ENCODE measurements around the gene ENPP1. TPM values are rescaled to one million over a fixed set of nuclear protein-coding genes. Genes with fewer than 3 reads are reported as not detected.
A peak's percentile ranks its signal among the peaks of the same experiment; 100 is the strongest.

Gene ENPP1
- total RNA-seq, 2 experiments from 2014 or later: 0.15 to 0.47 TPM

DNA sequence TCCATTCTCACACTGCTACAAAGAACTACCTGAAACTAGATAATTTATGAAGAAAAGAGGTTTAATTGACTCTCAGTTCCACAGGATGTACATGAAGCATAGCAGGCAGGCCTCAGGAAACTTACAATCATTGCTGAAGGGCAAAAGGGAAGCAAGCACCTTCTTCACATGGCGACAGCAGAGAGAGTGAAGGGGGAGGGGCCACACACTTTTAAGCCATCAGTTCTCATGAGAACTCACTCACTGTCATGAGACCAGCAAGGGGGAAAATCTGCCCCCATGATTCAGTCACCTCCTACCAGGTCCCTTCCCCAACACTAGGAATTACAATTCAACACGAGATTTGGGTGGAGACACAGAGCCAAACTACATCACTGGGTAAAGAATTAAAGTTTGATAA is 12.5 kb upstream of the ENPP1 start:
- CTCF ChIA-PET: no interaction called here

DNA sequence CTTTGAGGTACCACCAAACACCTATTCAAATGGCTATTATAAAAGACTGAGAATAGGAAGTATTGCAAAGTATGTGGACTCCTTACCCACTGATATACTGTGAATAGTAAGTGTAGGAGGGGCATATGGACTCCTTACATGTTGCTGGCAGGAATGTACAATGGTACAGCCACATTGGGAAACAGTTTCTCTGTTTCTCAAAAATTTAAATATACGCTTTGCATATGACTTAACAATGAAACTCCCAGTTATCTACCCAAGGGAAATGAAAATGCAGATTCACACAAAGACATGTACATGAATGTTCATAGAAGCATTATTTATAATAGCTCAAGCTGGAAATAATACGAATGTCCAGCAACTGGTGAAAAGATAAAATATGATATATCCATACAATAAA is 5.5 kb upstream of the ENPP1 start:
- H3K27me3 Mint-ChIP-seq: peaks cover 41% of the 10 kb centered on the region
- peaks cover 2% of the 10 kb centered on the region for H3K9me3 Mint-ChIP-seq (ENCODE audit: low read depth)
- ATAC-seq (no peak), DNase-seq (no peak)
- no peak overlapping the region for H3K4me3 Mint-ChIP-seq
- H3K36me3 Mint-ChIP-seq: peaks cover 1% of the 10 kb centered on the region
- H3K27ac Mint-ChIP-seq: no peak overlapping the region
- CTCF ChIA-PET: no interaction called here
- peaks cover 13% of the 10 kb centered on the region for H3K4me1 Mint-ChIP-seq

More for the DNA sequence above, 12.5 kb upstream of the ENPP1 start:
- ATAC-seq: no peak
- Mint-ChIP-seq H3K4me3 (no peak overlapping the region), H3K27ac (no peak overlapping the region), H3K9me3 (ENCODE audit: low read depth) (peaks cover 2% of the 10 kb centered on the region), H3K4me1 (peaks cover 4% of the 10 kb centered on the region), H3K27me3 (peaks cover 18% of the 10 kb centered on the region), H3K36me3 (peaks cover 7% of the 10 kb centered on the region)
- no peak for DNase-seq

DNA sequence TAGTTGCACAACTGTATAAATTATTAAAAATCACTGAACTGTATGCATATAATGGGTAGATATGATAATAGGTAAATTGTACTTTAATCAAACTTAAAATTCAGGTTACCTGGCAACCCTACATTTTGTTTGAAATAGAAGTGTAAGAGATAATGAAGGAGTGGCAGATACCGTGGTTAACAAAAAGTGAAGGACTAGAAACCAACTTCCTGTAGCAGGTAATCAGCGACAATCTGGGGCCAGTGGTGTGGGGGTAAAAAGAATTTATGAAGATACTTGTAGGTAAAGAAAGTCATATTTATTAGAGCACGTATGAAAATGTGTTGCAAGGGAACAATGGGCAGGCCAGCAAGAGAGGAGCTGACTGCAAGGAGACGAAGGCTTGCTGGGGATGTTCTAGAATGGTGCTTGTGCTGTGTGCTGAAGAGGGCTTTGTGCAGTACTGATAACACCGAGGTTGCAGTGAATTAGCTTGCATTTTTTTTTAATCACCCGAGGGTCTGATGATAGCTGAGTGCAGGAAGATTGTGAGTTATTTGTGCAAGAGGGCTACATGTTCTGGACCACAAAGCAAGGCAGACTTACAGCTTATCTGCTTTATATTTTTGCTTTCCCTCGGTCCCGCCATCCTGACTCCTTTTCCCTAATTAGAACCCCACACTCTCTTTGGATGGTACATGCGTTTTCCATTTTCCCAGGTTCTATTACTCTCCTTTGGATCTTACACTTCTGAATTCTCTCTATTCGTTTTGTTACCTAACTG is 4.6 kb upstream of the ENPP1 start:
- Mint-ChIP-seq H3K9me3 (ENCODE audit: low read depth) (no peaks in the 10 kb centered on the region), H3K27me3 (peaks cover 39% of the 10 kb centered on the region), H3K4me3 (no peak overlapping the region), H3K27ac (no peak overlapping the region), H3K36me3 (peaks cover 1% of the 10 kb centered on the region), H3K4me1 (peaks cover 16% of the 10 kb centered on the region)
- CTCF ChIA-PET: no interaction called here
- ATAC-seq (no peak), DNase-seq (no peak)

DNA sequence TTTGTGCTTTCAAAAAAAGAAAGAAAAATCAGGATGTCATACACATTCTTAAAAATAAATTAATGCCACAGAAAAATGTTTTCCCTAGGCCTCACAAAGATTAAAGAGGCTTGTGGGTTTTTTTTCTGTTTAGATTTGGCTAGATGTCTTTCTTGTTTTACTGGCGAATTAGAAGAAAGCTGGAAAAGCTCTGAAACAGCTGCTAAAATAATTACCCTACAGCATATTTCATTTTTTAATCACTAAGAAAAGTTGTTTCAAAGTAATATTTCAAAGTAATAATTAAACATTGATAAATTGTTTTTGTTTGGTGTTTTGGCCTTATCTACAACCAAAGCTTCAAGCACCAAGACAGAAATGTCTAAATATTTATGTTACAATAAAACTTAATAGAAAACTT is 3.7 kb upstream of the ENPP1 start:
- Mint-ChIP-seq H3K36me3 (peaks cover 1% of the 10 kb centered on the region), H3K9me3 (ENCODE audit: low read depth) (no peaks in the 10 kb centered on the region), H3K27me3 (peaks cover 49% of the 10 kb centered on the region), H3K27ac (no peak overlapping the region), H3K4me1 (peaks cover 19% of the 10 kb centered on the region), H3K4me3 (no peak overlapping the region)
- CTCF ChIA-PET: no interaction called here
- ATAC-seq (no peak), DNase-seq (no peak)

DNA sequence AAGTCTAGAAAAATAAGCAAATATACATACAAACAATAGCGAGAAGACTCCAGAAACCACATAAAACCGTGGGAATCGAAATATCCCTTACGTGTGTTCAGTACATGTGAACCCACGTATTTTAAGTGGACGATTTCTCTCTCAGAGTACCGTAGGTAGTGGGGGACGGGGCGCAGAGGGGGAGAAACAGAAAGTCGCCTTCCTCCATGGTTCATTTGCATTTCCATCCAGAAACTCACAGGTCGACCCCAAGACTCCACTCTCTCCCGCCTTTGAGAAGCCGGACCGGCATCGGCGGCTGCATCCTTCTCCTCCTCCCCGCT is 538 bp upstream of the ENPP1 start:
- H3K9me3 Mint-ChIP-seq (ENCODE audit: low read depth): no peaks in the 10 kb centered on the region
- no peaks in the 10 kb centered on the region for H3K36me3 Mint-ChIP-seq
- H3K27me3 Mint-ChIP-seq: peaks cover 64% of the 10 kb centered on the region
- no peak overlapping the region for H3K27ac Mint-ChIP-seq
- peaks cover 19% of the 10 kb centered on the region for H3K4me1 Mint-ChIP-seq
- peak overlapping the region; percentile 76 for H3K4me3 Mint-ChIP-seq
- ATAC-seq (no peak), DNase-seq (no peak)
- CTCF ChIA-PET: no interaction called here

DNA sequence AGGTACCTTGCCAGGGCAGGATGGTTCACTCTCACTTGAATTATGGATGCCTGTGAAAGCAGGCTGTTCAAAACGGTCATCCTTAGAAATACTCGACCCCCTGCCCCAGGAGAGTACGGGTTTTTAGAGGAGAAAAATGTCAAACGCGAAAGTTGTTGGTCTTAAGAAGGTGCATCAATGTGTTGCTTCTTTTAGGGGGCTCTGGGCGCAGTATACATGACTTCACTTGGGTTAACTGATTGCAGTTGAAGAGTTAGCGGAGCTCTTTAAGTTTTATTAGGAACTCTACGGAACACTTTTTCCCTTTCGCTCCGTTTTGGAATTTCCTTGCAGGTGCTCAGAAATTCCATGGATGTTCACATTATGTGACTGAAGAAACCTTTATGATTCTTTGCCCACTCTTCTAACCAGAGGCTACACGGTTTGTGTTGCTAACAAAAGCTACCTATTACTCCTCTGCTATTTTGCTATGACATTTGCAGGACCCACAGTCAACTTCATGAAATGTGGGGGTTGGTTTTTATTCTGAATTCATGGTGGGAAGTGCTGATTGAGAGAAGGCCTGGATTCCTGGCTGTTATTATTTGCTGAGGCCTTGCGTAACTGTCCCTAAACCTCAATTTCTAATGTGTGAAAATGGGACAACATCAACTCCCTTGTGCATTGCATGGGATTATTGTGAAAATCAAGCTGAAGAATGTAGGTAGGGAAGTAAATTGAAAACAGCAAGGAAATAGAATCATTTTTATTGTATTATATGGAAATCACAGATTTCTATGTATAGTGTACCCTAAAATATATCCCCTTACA is 845 bp downstream of the ENPP1 start:
- Mint-ChIP-seq H3K36me3 (no peaks in the 10 kb centered on the region), H3K4me3 (peak overlapping the region; percentile 68), H3K4me1 (peaks cover 8% of the 10 kb centered on the region), H3K27ac (no peak overlapping the region), H3K9me3 (ENCODE audit: low read depth) (no peaks in the 10 kb centered on the region), H3K27me3 (peaks cover 58% of the 10 kb centered on the region)
- ATAC-seq: no peak
- CTCF ChIA-PET: no interaction called here
- no peak for DNase-seq

DNA sequence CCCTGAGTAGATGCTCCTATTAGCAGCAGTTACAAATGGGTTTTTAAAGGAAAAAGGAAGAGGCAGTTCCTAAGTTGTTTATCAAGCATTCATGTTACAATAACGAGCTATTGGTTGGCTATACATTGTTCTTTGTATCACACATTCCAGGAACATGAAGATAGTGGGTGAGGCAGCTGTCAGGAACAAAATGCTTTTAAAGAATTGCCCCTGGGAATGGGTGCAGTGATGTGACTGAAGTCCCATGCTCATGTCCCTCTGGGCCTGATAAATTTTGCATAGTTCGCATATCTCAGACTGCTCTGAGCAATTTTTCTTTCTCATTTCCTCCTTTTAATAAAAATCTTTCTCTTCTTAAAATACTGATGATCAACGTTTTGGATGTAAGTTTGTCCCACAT is 3.7 kb downstream of the ENPP1 start:
- H3K27ac Mint-ChIP-seq: no peak overlapping the region
- H3K36me3 Mint-ChIP-seq: no peaks in the 10 kb centered on the region
- ATAC-seq: no peak
- peaks cover 7% of the 10 kb centered on the region for H3K4me1 Mint-ChIP-seq
- CTCF ChIA-PET: no interaction called here
- H3K4me3 Mint-ChIP-seq: no peak overlapping the region
- no peak for DNase-seq
- no peaks in the 10 kb centered on the region for H3K9me3 Mint-ChIP-seq (ENCODE audit: low read depth)
- peaks cover 48% of the 10 kb centered on the region for H3K27me3 Mint-ChIP-seq

DNA sequence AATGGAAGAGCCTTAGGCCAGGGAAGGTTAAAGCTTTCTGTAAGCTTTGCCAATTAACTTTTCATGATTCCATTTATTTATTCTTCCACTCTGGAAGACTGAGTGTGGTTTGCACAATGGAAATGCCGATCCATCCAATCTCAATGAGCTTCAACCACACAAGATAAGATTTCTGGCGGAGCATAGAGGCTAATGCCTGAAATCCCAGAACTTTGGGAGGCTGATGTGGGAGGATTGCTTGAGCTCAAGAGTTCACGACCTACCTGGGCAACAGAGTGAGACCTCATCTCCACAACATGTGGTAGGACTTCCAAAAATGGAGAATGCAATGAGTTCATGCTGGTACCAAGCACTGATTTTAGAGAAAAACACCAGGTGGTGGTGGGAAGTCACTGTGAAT is 6.2 kb downstream of the ENPP1 start:
- no peaks in the 10 kb centered on the region for H3K36me3 Mint-ChIP-seq
- no peak overlapping the region for H3K4me3 Mint-ChIP-seq
- ATAC-seq (no peak), DNase-seq (no peak)
- CTCF ChIA-PET: no interaction called here
- H3K27me3 Mint-ChIP-seq: peaks cover 30% of the 10 kb centered on the region
- H3K9me3 Mint-ChIP-seq (ENCODE audit: low read depth): no peaks in the 10 kb centered on the region
- no peaks in the 10 kb centered on the region for H3K4me1 Mint-ChIP-seq
- H3K27ac Mint-ChIP-seq: no peak overlapping the region

DNA sequence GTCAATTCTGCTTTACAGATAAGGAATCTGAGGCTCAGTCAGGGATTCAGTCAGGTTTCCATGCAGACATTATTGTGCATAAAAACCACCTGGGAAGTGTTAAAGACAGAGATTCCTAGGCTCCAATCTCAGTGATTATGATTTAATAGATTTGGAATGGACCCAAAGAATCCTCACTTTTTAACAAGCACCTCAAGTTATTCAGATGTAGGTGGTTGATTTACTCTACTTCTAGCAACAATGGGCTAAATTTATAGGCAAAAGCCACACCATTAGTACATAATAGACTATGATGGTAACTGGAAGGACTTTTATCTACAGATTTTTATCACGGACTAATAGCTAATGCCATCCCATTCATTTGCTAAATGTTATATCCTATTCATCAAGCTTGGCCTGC is 9.0 kb downstream of the ENPP1 start:
- no peak for DNase-seq
- Mint-ChIP-seq H3K36me3 (no peaks in the 10 kb centered on the region), H3K27ac (no peak overlapping the region), H3K4me3 (no peak overlapping the region), H3K27me3 (peaks cover 29% of the 10 kb centered on the region), H3K4me1 (no peaks in the 10 kb centered on the region), H3K9me3 (ENCODE audit: low read depth) (no peaks in the 10 kb centered on the region)
- ATAC-seq: no peak
- CTCF ChIA-PET: no interaction called here

DNA sequence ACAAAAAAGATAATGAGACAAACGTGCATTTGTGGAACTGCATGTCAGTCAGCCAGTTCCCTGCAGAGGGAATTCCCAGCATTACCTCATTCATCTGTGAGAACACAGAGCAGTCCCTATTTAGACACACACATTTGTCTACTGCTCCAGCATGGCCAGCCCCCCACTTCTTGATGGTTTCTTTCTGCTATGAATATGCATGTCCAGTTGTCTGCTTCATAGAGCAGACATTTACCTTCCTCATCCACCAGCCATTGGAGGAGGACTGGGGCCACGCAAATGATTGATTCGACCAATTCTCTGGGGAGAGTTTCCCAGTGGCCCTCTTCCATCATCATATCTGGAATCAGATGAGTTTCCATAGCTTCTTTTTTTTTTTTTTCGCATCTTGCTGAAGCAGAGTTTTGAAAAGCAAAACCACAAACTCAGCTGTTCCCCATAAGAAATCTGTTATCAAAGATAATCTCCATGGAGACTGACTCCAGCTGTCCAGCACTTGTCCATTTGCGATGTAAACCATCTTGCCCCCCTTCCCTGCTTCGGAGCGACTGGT is 11.8 kb downstream of the ENPP1 start:
- Mint-ChIP-seq H3K27me3 (peaks cover 34% of the 10 kb centered on the region), H3K9me3 (ENCODE audit: low read depth) (no peaks in the 10 kb centered on the region), H3K27ac (no peak overlapping the region), H3K4me1 (no peaks in the 10 kb centered on the region), H3K4me3 (no peak overlapping the region), H3K36me3 (no peaks in the 10 kb centered on the region)
- CTCF ChIA-PET: no interaction called here
- no peak for DNase-seq
- ATAC-seq: no peak

DNA sequence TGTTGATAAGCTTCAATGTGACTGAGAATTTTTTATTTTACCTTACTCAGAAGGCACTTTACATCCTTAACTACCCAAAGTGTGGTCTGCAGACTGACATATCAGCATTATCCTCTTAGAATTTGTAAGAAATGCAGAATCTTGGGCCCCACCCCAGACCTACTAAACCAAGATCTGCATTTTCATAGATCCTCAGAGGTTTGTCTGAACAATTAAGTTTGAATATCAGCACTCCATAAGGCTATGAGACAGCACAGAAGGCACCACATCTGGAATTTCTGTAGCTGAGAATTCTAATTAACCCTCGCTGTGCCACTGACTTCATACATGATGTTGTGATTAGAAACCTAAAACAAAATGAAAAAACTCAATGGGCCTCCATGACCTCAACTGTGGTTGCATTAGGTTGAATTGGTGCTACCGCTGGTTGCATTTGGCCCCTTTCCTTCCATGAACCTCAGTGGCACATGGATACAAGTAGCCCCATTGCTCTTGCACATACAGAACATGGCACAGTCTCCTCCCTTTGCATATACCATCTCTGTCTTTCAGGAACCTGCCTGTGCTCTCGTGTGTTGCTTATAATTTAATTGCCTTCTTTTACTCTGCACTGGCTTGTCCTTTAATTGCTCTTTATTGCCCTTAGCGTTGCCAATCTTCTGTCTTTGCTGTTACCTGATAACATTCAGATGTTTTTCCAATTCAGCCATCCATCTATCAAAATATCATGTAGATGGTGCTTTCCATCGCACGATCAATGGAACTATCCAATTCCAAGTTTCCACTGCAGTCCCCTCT is 13.4 kb downstream of the ENPP1 start:
- CTCF ChIA-PET: no interaction called here
- DNase-seq: no peak
- H3K4me3 Mint-ChIP-seq: no peak overlapping the region
- H3K9me3 Mint-ChIP-seq (ENCODE audit: low read depth): no peaks in the 10 kb centered on the region
- no peak for ATAC-seq
- peaks cover 28% of the 10 kb centered on the region for H3K27me3 Mint-ChIP-seq
- H3K27ac Mint-ChIP-seq: no peak overlapping the region
- H3K4me1 Mint-ChIP-seq: no peaks in the 10 kb centered on the region
- no peaks in the 10 kb centered on the region for H3K36me3 Mint-ChIP-seq

DNA sequence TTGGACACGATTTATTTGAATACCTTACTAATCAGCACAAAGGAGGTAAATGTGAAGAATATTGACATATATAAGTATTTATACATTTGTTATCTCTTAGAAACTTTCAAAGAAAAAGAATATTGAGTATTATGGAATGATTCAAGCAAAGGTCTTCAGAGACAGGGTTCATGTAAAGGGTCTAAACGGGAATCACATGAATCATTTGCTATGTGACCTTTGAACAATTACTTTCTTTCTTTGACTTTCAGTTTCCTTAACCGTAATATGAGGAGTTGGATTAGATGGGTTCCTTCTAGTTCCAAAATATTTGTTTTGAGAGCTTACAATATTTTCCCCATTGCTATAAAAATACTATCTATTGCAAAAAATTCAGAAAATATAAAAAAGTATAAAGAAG is 14.3 kb downstream of the ENPP1 start:
- Mint-ChIP-seq H3K27ac (no peak overlapping the region), H3K36me3 (no peaks in the 10 kb centered on the region), H3K4me1 (no peaks in the 10 kb centered on the region), H3K9me3 (ENCODE audit: low read depth) (no peaks in the 10 kb centered on the region), H3K4me3 (no peak overlapping the region), H3K27me3 (peaks cover 27% of the 10 kb centered on the region)
- ATAC-seq (no peak), DNase-seq (no peak)
- CTCF ChIA-PET: no interaction called here

DNA sequence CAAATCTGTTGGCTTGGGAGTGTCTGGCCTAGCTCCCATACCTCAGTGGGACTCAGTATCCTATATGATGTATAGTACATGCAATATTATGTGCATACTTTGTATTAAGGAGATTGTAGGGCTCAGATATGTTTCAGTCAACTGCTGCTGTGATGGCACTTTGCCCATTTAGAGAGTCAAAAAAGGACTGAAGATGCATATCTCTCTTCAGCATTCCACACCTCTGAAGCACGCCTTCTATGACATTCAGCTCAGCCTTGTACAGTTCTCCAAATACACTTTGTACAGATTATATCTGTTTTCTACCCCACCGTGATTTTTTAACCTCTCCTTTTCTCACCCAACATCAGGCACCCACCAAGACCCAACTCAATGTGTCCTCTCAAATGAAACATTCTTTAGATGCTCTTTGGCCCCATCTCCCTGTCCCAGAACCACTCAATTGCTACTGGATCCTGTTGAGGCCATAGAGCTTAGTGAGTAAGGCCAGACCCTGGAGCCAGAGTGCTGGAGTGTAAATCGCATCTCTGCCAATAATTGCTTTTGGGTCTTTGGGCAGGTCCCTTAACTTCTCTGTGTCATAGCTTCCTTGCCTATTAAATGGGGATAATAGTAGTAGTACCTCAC is 15.6 kb downstream of the ENPP1 start:
- H3K4me1 Mint-ChIP-seq: no peaks in the 10 kb centered on the region

More for the DNA sequence above, 15.6 kb downstream of the ENPP1 start:
- CTCF ChIA-PET: no interaction called here
- H3K27ac Mint-ChIP-seq: no peak overlapping the region
- no peak for ATAC-seq
- no peaks in the 10 kb centered on the region for H3K9me3 Mint-ChIP-seq (ENCODE audit: low read depth)
- H3K4me3 Mint-ChIP-seq: no peak overlapping the region
- no peak for DNase-seq
- no peaks in the 10 kb centered on the region for H3K36me3 Mint-ChIP-seq
- H3K27me3 Mint-ChIP-seq: peaks cover 30% of the 10 kb centered on the region
